SKM-1 (cell line): ENCODE measurements around the gene EBF3.

Source experiments
- DNase-seq: peaks from one replicate; lab custom pipeline; 2025; ENCODE audit not compliant: unreplicated experiment; lab: John Stamatoyannopoulos, UW

The EBF3 gene

GRCh38 chr10:129963641-129964501 is at the start of gene EBF3:
Gene EBF3 (minus strand): TSS chr10:129964274. CDS start chr10:129963768, 506 bp downstream.
- no peak for DNase-seq

- DNase-seq, result no peak
These were observed 49.5 kb upstream of the EBF3 start for GRCh38 chr10:130013335-130014262.

- no peak for DNase-seq
These were observed 48.1 kb upstream of the EBF3 start for GRCh38 chr10:130012129-130012528.

GRCh38 chr10:130010653-130011052 is 46.6 kb upstream of the EBF3 start:
- DNase-seq, result no peak

- DNase-seq, result no peak
These were observed 45.2 kb upstream of the EBF3 start for GRCh38 chr10:130009228-130009627.

GRCh38 chr10:130003787-130004613 is 39.9 kb upstream of the EBF3 start:
- no peak for DNase-seq

GRCh38 chr10:130003166-130003565 is 39.1 kb upstream of the EBF3 start:
- DNase-seq, result no peak

GRCh38 chr10:130002606-130003005 is 38.5 kb upstream of the EBF3 start:
- DNase-seq, result no peak

- no peak for DNase-seq
These were observed 36.8 kb upstream of the EBF3 start for GRCh38 chr10:130000918-130001317.

GRCh38 chr10:129999140-129999539 is 35.1 kb upstream of the EBF3 start:
- DNase-seq, result no peak

GRCh38 chr10:129993621-129994020 is 29.5 kb upstream of the EBF3 start:
- no peak for DNase-seq

GRCh38 chr10:129992356-129992755 is 28.3 kb upstream of the EBF3 start:
- no peak for DNase-seq

GRCh38 chr10:129982825-129983224 is 18.8 kb upstream of the EBF3 start:
- DNase-seq, result no peak

GRCh38 chr10:129978980-129979379 is 14.9 kb upstream of the EBF3 start:
- no peak for DNase-seq

- DNase-seq, result no peak
These were observed 14.2 kb upstream of the EBF3 start for GRCh38 chr10:129978322-129978721.

- no peak for DNase-seq
These were observed 13.7 kb upstream of the EBF3 start for GRCh38 chr10:129977794-129978193.

- no peak for DNase-seq
These were observed 9.6 kb upstream of the EBF3 start for GRCh38 chr10:129973674-129974059.

GRCh38 chr10:129972966-129973673 is 9.0 kb upstream of the EBF3 start:
- DNase-seq, result no peak

GRCh38 chr10:129972145-129972965 is 8.3 kb upstream of the EBF3 start:
- no peak for DNase-seq
